ENCODE data around the gene OTULIN.

Gene OTULIN

GRCh38 chr5:14738050-14738449, 73.5 kb downstream of the OTULIN start (continued):
- TF ChIP-seq ZNF521 (tag by site-specific recombination; IDR thresholded peaks at IDR 0.05) (no peak), ZNF626 (tag by site-specific recombination; IDR thresholded peaks at IDR 0.05) (no peak), ZNF324 (tag by site-specific recombination; IDR thresholded peaks at IDR 0.05) (no peak)

GRCh38 chr5:14739538-14739937, 75.0 kb downstream of the OTULIN start:
- CTCF ChIA-PET = interaction anchor here (1.3 kb wide), 1 partner anchor 12 kb away, joined by 5 read pairs; no protein-coding TSS in a partner anchor

More at GRCh38 chr5:14739538-14739937, 75.0 kb downstream of the OTULIN start:
- Histone ChIP-seq H3K27ac (ENCODE audit: extremely low read depth, low read depth, low read length) (no peak overlapping the region), H3K9me3 (ENCODE audit: control insufficient read depth, insufficient read depth, low read depth, low read length) (no peaks in the 10 kb centered on the region), H3K4me3 (ENCODE audit: low read depth, low read length) (no peak overlapping the region), H3K36me3 (ENCODE audit: control insufficient read depth in 2 of 2, insufficient read depth in 1 of 2, low read length in 2 of 2) (peaks cover 0 to 18% of the 10 kb centered on the region in 2 experiments), H3K4me1 (ENCODE audit: control insufficient read depth, insufficient read depth, low read length) (no peaks in the 10 kb centered on the region)
- POLR2A ChIA-PET = no interaction called here
- TF ChIP-seq, protein P1, sequence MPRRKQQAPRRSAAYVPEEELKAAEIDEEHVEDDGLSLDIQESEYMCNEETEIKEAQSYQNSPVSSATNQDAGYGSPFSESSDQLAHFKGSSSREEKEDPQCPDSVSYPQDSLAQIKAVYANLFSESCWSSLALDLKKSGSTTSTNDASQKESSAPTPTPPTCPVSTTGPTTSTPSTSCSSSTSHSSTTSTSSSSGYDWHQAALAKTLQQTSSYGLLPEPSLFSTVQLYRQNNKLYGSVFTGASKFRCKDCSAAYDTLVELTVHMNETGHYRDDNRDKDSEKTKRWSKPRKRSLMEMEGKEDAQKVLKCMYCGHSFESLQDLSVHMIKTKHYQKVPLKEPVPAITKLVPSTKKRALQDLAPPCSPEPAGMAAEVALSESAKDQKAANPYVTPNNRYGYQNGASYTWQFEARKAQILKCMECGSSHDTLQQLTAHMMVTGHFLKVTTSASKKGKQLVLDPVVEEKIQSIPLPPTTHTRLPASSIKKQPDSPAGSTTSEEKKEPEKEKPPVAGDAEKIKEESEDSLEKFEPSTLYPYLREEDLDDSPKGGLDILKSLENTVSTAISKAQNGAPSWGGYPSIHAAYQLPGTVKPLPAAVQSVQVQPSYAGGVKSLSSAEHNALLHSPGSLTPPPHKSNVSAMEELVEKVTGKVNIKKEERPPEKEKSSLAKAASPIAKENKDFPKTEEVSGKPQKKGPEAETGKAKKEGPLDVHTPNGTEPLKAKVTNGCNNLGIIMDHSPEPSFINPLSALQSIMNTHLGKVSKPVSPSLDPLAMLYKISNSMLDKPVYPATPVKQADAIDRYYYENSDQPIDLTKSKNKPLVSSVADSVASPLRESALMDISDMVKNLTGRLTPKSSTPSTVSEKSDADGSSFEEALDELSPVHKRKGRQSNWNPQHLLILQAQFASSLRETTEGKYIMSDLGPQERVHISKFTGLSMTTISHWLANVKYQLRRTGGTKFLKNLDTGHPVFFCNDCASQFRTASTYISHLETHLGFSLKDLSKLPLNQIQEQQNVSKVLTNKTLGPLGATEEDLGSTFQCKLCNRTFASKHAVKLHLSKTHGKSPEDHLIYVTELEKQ (tag by site-specific recombination; IDR thresholded peaks at IDR 0.05; ENCODE audit: borderline replicate concordance) = no peak
- TF ChIP-seq ZNF155 (tag by site-specific recombination; IDR thresholded peaks at IDR 0.05) (no peak), ZNF175 (tag by site-specific recombination; IDR thresholded peaks at IDR 0.05) (no peak), ZNF670 (tag by site-specific recombination; IDR thresholded peaks at IDR 0.05; ENCODE audit: low read depth) (no peak), ZNF791 (tag by site-specific recombination; IDR thresholded peaks at IDR 0.05) (no peak), ZNF664 (tag by site-specific recombination; IDR thresholded peaks at IDR 0.05) (no peak), PRDM2 (tag by site-specific recombination; IDR thresholded peaks at IDR 0.05; ENCODE audit: borderline replicate concordance) (no peak), WT1 (tag by site-specific recombination; IDR thresholded peaks at IDR 0.05) (no peak), PATZ1 (tag by site-specific recombination; IDR thresholded peaks at IDR 0.05) (no peak), GLIS1 (tag by site-specific recombination; IDR thresholded peaks at IDR 0.05) (no peak), ZNF302 (tag by site-specific recombination; IDR thresholded peaks at IDR 0.05; ENCODE audit: low read depth) (no peak), HOXC10 (CRISPR knock-in tag; IDR thresholded peaks at IDR 0.05) (no peak), ZNF433 (tag by site-specific recombination; IDR thresholded peaks at IDR 0.05; ENCODE audit: low read depth) (no peak), ZBTB20 (tag by site-specific recombination; IDR thresholded peaks at IDR 0.05) (no peak), ZNF514 (tag by site-specific recombination; IDR thresholded peaks at IDR 0.05) (no peak), ZNF626 (tag by site-specific recombination; IDR thresholded peaks at IDR 0.05) (no peak), GFI1B (tag by site-specific recombination; IDR thresholded peaks at IDR 0.05) (no peak)
- TF ChIP-seq, protein P2, sequence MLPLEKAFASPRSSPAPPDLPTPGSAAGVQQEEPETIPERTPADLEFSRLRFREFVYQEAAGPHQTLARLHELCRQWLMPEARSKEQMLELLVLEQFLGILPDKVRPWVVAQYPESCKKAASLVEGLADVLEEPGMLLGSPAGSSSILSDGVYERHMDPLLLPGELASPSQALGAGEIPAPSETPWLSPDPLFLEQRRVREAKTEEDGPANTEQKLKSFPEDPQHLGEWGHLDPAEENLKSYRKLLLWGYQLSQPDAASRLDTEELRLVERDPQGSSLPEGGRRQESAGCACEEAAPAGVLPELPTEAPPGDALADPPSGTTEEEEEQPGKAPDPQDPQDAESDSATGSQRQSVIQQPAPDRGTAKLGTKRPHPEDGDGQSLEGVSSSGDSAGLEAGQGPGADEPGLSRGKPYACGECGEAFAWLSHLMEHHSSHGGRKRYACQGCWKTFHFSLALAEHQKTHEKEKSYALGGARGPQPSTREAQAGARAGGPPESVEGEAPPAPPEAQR (tag by site-specific recombination; IDR thresholded peaks at IDR 0.05) = no peak
